Measurements from ENCODE around the gene BROX.

BROX gene

GRCh38 chr1:222777977-222778376 lies 65.6 kb downstream of the BROX start:
- no peak for DNase-seq

- DNase-seq, result no peak
Observed at GRCh38 chr1:222781251-222781650, 68.9 kb downstream of the BROX start.

GRCh38 chr1:222783051-222783450 lies 70.7 kb downstream of the BROX start:
- no peak for DNase-seq

GRCh38 chr1:222784371-222784770 lies 72.0 kb downstream of the BROX start:
- no peak for DNase-seq

Measured in activated CD4-positive, alpha-beta T cell treated with anti-CD3 and anti-CD28 coated beads, Interleukin-2, amount 50 U/mL, for 48 hours (primary cell).